CD8-positive, alpha-beta memory T cell (primary cell): ENCODE measurements around the gene NAP1L5. TPM values are rescaled to one million over a fixed set of nuclear protein-coding genes. Genes with fewer than 3 reads are reported as not detected.

ENCODE experiments used
- CTCF ChIA-PET: fragments of 350-600 bp; sonication (Branson Sonifier 250); formaldehyde crosslinking; loops from one replicate; lab custom pipeline; 2021; ENCODE audit warnings: antibody characterized with exemption; lab: Charles Lee
- POLR2A ChIA-PET: fragments of 350-600 bp; sonication (Branson Sonifier 250); formaldehyde crosslinking; loops from one replicate; lab custom pipeline; 2021; ENCODE audit warnings: antibody characterized with exemption; lab: Charles Lee
- DNase-seq, 5 donors: peaks; one replicate each; pipeline versions ENCODE4 v3.0.0 to v3.0.0-alpha.2; 2020 to 2022; ENCODE audit warnings: mixed read lengths in 1 of 5
- H3K27ac ChIP-seq: one replicate; pipeline ENCODE4 v1.7.0; 2013; ENCODE audit warnings: low read depth, mild to moderate bottlenecking, low read length, moderate library complexity
- H3K27me3 ChIP-seq: 2 replicates; pipeline ENCODE4 v1.7.0; 2013; ENCODE audit warnings: low read length, mild to moderate bottlenecking; ENCODE audit not compliant: insufficient read depth, poor library complexity, severe bottlenecking
- H3K36me3 ChIP-seq: 2 replicates; pipeline ENCODE4 v1.7.0; 2013; ENCODE audit warnings: mild to moderate bottlenecking, low read length, moderate library complexity; ENCODE audit not compliant: insufficient read depth
- H3K4me1 ChIP-seq: 2 replicates; pipeline ENCODE4 v1.7.0; 2013; ENCODE audit warnings: mild to moderate bottlenecking, low read length, moderate library complexity; ENCODE audit not compliant: insufficient read depth
- H3K4me3 ChIP-seq: 2 replicates; pipeline ENCODE4 v1.7.0; 2013; ENCODE audit warnings: mild to moderate bottlenecking, low read length
- H3K9me3 ChIP-seq: 2 replicates; pipeline ENCODE4 v1.7.0; 2013; ENCODE audit warnings: mild to moderate bottlenecking, low read length
- H3K27ac Mint-ChIP-seq, 8 donors: one replicate each; pipeline ENCODE4 v1.8.0; 2020 to 2021; ENCODE audit warnings: mixed read lengths in 8 of 8, mild to moderate bottlenecking in 6 of 8, inconsistent platforms in 3 of 8, moderate library complexity in 3 of 8
- H3K27me3 Mint-ChIP-seq, 2 donors: one replicate each; pipeline ENCODE4 v1.8.0; 2020 to 2021; ENCODE audit warnings: mixed read lengths in 2 of 2, mild to moderate bottlenecking in 1 of 2, moderate library complexity in 1 of 2
- H3K36me3 Mint-ChIP-seq, 3 donors: one replicate each; pipeline ENCODE4 v1.8.0; 2020 to 2021; ENCODE audit warnings: mixed read lengths in 3 of 3, inconsistent platforms in 1 of 3, mild to moderate bottlenecking in 1 of 3
- H3K4me1 Mint-ChIP-seq, 3 donors: one replicate each; pipeline ENCODE4 v1.8.0; 2020 to 2021; ENCODE audit warnings: mixed read lengths in 3 of 3, inconsistent platforms in 1 of 3, mild to moderate bottlenecking in 1 of 3
- H3K4me3 Mint-ChIP-seq, 7 donors: one replicate each; pipeline ENCODE4 v1.8.0; 2020 to 2021; ENCODE audit warnings: mixed read lengths in 7 of 7, mild to moderate bottlenecking in 6 of 7, moderate library complexity in 4 of 7, inconsistent platforms in 2 of 7
- H3K9me3 Mint-ChIP-seq, 5 donors: one replicate each; pipeline ENCODE4 v1.8.0; 2020 to 2022; ENCODE audit warnings: mixed read lengths in 5 of 5, mild to moderate bottlenecking in 3 of 5, moderate library complexity in 2 of 5, inconsistent platforms in 1 of 5
- polyA plus RNA-seq: library from polyadenylated mRNA; unstranded; fragments of 300-500 nt; fragmentation: Illumina TruSeq; gene quantifications from one replicate; pipeline ENCODE4 v1.2.3, GENCODE V29; 2021
- total RNA-seq, 2 experiments: library from RNA; stranded (reverse); gene quantifications; one replicate each; pipeline ENCODE4 v1.2.3, GENCODE V29; 2021

Gene NAP1L5
- total and polyA plus RNA-seq, 3 experiments from 2014 or later: 2.5 to 4.8 (median 4.4) TPM

DNA sequence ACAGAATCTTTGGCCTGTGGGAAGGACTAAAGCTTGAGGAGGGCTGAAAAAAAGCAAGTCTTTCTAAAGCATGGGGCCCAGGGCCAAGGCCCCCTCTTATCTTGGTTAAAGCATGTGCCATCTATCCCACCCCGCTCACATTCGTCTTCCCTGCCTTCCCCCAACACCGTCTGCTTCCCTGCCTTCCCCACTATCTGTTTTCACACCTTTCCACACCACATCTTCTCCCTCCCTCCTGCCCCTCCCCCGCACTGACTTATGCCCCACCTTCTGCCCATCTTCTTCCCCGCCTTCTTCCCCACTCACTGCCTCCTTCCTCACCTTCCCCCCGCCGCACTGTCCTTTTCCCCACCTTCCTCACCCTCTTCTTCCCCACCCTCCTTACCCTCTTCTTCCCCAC, 890 bp upstream of the NAP1L5 start:
- ChIA-PET CTCF (no interaction called here), POLR2A (interaction anchor here (1.3 kb wide), 1 partner anchor 106 kb away, joined by 7 read pairs; the partner anchor contains the start of gene HERC3)
- Histone ChIP-seq H3K36me3 (peaks cover 7% of the 10 kb centered on the region), H3K27me3 (no peaks in the 10 kb centered on the region), H3K27ac (no peak overlapping the region), H3K9me3 (no peaks in the 10 kb centered on the region), H3K4me1 (peaks cover 14% of the 10 kb centered on the region), H3K4me3 (no peak overlapping the region)
- peak overlapping the region in 3 of 7 donors; percentile 32 to 92 (median 86) for H3K4me3 Mint-ChIP-seq
- H3K27ac Mint-ChIP-seq: peak overlapping the region in 6 of 8 donors; percentile 33 to 96 (median 94)
- H3K9me3 Mint-ChIP-seq: no peaks in the 10 kb centered on the region
- peaks cover 8 to 22% (median 17%) of the 10 kb centered on the region in 3 donors for H3K4me1 Mint-ChIP-seq
- H3K27me3 Mint-ChIP-seq: no peaks in the 10 kb centered on the region
- DNase-seq: no peak
- peaks cover 0 to 56% (median 13%) of the 10 kb centered on the region in 3 donors for H3K36me3 Mint-ChIP-seq

DNA sequence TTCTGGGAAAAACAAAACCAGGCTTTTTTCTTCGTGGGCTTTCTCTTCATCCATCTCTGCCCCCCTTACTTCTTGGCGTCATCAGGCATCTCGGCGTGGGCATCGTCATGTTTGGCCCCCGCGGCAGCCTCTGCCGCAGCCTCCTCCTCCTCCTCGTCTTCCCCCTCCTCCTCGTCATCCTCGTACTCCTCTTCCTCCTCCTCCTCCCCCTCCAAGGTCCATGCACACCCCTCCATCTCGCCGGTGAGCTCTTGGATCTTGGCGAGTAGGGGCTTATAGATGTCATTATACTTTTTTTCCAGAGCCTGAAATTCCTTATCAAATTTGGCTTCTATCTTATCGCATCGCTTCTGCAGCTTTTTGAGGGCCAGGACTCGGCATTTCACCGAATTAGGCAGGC, 488 bp downstream of the NAP1L5 start:
- Mint-ChIP-seq H3K27me3 (no peaks in the 10 kb centered on the region), H3K36me3 (peaks cover 0 to 46% (median 7%) of the 10 kb centered on the region in 3 donors), H3K4me1 (peaks cover 8 to 25% (median 17%) of the 10 kb centered on the region in 3 donors), H3K9me3 (no peaks in the 10 kb centered on the region), H3K27ac (peak overlapping the region; percentile 37 to 98 (median 94)), H3K4me3 (peak overlapping the region; percentile 83 to 94 (median 88))
- Histone ChIP-seq H3K36me3 (peaks cover 7% of the 10 kb centered on the region), H3K9me3 (no peaks in the 10 kb centered on the region), H3K4me3 (peak overlapping the region; percentile 80), H3K4me1 (peaks cover 14% of the 10 kb centered on the region), H3K27ac (peak overlapping the region; percentile 66), H3K27me3 (no peaks in the 10 kb centered on the region)
- peak in 2 of 5 donors; percentile 24 to 54 for DNase-seq
- ChIA-PET CTCF (no interaction called here), POLR2A (interaction anchor here (1.3 kb wide), 1 partner anchor 105 kb away, joined by 7 read pairs; the partner anchor contains the start of gene HERC3)

DNA sequence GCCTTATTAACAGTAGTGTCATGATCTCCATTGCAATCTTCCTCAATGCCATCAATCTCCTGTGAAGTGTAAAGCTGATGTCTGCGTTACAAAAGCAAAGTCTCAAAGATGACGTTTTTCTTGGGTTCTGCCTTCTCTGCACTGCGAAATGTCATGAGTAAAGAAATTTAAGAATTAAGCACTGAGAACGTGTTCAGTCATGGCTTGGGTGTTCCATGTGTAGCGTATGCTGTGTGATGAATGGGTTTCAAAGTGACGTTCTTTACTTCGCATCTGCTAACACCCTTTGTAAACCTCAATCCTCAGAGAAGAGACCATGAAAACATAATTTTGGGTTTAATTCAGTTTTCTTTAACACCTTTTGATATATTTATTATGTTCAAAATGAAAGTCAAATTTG, 999 bp downstream of the NAP1L5 start:
- H3K27ac Mint-ChIP-seq: peak overlapping the region in 6 of 8 donors; percentile 34 to 96 (median 94)
- Histone ChIP-seq H3K4me1 (peaks cover 14% of the 10 kb centered on the region), H3K4me3 (peak overlapping the region; percentile 80), H3K27me3 (no peaks in the 10 kb centered on the region), H3K36me3 (peaks cover 7% of the 10 kb centered on the region), H3K9me3 (no peaks in the 10 kb centered on the region), H3K27ac (no peak overlapping the region)
- peaks cover 0 to 45% (median 7%) of the 10 kb centered on the region in 3 donors for H3K36me3 Mint-ChIP-seq
- H3K4me3 Mint-ChIP-seq: peak overlapping the region; percentile 83 to 94 (median 88)
- no peaks in the 10 kb centered on the region for H3K27me3 Mint-ChIP-seq
- ChIA-PET CTCF (interaction anchor here (1.1 to 1.2 kb wide), 2 partner anchors 9 to 157 kb away, joined by 3 read pairs; no protein-coding TSS in a partner anchor), POLR2A (no interaction called here)
- peak in 1 of 5 donors; percentile 8 for DNase-seq
- H3K4me1 Mint-ChIP-seq: peaks cover 8 to 25% (median 17%) of the 10 kb centered on the region in 3 donors
- H3K9me3 Mint-ChIP-seq: no peaks in the 10 kb centered on the region

DNA sequence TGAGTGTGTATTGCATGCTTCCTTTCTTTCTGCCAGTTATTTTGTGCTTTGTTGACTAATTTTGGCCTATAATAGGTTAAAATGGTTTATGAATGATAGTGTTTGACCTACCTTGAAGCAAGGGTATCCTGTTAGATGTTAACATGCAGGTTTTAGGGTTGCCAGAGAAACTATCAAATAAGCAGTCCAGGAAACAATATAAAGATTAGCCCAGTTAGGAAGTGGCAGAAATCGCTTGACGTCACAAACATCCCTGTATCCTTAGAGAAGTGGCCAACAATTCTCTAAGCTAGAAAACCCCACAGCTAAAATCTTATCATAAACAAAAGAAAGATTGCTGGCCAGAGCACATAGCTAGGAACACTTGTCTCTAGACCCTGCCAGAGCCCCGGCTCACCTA, 3.8 kb downstream of the NAP1L5 start:
- no peak for DNase-seq
- Histone ChIP-seq H3K27ac (no peak overlapping the region), H3K36me3 (peaks cover 18% of the 10 kb centered on the region), H3K4me1 (peaks cover 14% of the 10 kb centered on the region), H3K9me3 (no peaks in the 10 kb centered on the region), H3K27me3 (no peaks in the 10 kb centered on the region), H3K4me3 (no peak overlapping the region)
- Mint-ChIP-seq H3K27me3 (no peaks in the 10 kb centered on the region), H3K4me1 (peaks cover 10 to 21% (median 17%) of the 10 kb centered on the region in 3 donors), H3K9me3 (no peaks in the 10 kb centered on the region), H3K36me3 (peaks cover 5 to 54% (median 12%) of the 10 kb centered on the region in 3 donors), H3K4me3 (no peak overlapping the region), H3K27ac (peak overlapping the region in 3 of 8 donors; percentile 2 to 91 (median 17))
- CTCF ChIA-PET: no interaction called here
- POLR2A ChIA-PET: no interaction called here

DNA sequence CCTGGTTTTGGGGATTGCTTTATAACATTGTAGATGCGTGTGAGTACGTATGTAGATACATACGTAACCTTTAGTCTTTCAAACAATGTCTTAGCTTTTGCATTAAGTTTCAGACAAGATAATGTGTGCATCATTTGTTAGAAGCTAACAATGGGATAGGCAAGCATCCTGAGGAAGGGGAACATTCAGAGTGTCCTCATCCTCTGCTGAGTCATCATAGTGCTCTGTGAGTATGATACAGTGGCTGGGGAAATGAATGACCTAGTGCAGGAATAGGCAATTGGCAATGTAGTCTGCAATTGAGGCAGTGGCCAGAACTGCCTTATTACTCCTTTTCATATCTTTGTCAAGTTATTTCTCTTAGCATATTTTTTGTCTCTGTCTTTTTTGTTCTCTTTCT, 7.3 kb downstream of the NAP1L5 start:
- Mint-ChIP-seq H3K27me3 (no peaks in the 10 kb centered on the region), H3K36me3 (peaks cover 28 to 61% (median 30%) of the 10 kb centered on the region in 3 donors), H3K4me1 (peaks cover 0 to 2% (median 2%) of the 10 kb centered on the region in 3 donors), H3K9me3 (no peaks in the 10 kb centered on the region), H3K27ac (peak overlapping the region in 3 of 8 donors; percentile 53 to 56 (median 54)), H3K4me3 (no peak overlapping the region)
- ChIA-PET POLR2A (no interaction called here), CTCF (no interaction called here)
- no peaks in the 10 kb centered on the region for H3K4me1 ChIP-seq
- H3K27me3 ChIP-seq: no peaks in the 10 kb centered on the region
- no peak overlapping the region for H3K4me3 ChIP-seq
- H3K27ac ChIP-seq: no peak overlapping the region
- DNase-seq: no peak
- H3K36me3 ChIP-seq: peaks cover 24% of the 10 kb centered on the region
- H3K9me3 ChIP-seq: no peaks in the 10 kb centered on the region

DNA sequence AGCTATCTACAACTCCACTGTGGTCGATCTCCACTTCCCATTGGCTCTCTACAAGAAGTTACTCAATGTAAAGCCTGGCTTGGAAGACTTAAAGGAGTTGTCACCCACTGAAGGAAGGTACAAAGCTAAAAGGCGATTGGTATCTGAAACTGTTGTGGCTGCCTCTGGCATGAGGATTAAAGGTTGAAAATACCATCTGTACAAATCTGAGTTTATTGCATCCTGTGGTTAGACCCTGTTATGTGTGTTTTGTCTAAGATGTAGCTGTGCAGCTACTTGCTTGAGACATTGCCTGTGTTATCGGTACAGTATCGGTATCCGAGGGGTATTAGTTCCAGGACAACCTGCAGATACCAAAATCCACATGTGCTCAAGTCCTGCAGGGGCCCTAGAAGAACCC, 16.4 kb downstream of the NAP1L5 start:
- no peaks in the 10 kb centered on the region for H3K9me3 ChIP-seq
- Mint-ChIP-seq H3K4me3 (no peak overlapping the region), H3K27me3 (no peaks in the 10 kb centered on the region), H3K36me3 (peaks cover 36 to 91% (median 50%) of the 10 kb centered on the region in 3 donors), H3K4me1 (no peaks in the 10 kb centered on the region), H3K9me3 (no peaks in the 10 kb centered on the region), H3K27ac (no peak overlapping the region)
- ChIA-PET POLR2A (no interaction called here), CTCF (no interaction called here)
- H3K4me1 ChIP-seq: no peaks in the 10 kb centered on the region
- no peaks in the 10 kb centered on the region for H3K27me3 ChIP-seq
- H3K27ac ChIP-seq: no peak overlapping the region
- no peak overlapping the region for H3K4me3 ChIP-seq
- no peak for DNase-seq
- peaks cover 50% of the 10 kb centered on the region for H3K36me3 ChIP-seq

DNA sequence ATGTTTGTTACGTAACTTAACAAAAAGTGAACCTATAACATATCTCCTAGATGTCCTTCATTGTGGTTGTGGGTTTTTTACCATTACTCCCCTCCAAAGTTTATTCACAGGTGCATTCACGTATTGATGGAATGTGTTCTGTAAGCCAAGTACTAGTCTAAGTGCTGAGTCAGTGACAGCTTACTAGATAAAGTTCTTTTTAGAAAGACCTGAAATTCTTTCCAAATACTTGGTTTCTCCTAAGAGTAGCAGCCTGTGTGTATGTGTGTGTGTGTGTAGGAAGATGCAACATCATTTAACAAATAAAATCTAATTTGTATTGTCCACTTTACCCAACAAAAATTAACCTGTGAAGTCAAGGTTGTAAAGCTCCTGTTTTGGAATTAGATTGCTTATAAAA, 22.1 kb downstream of the NAP1L5 start:
- H3K9me3 ChIP-seq: no peaks in the 10 kb centered on the region
- Mint-ChIP-seq H3K36me3 (peaks cover 21 to 82% (median 29%) of the 10 kb centered on the region in 3 donors), H3K4me3 (no peak overlapping the region), H3K9me3 (no peaks in the 10 kb centered on the region), H3K27me3 (no peaks in the 10 kb centered on the region), H3K27ac (peak overlapping the region in 1 of 8 donors; percentile 8), H3K4me1 (peaks cover 0 to 4% (median 0%) of the 10 kb centered on the region in 3 donors)
- H3K36me3 ChIP-seq: peaks cover 35% of the 10 kb centered on the region
- no peak for DNase-seq
- no peak overlapping the region for H3K4me3 ChIP-seq
- ChIA-PET POLR2A (no interaction called here), CTCF (interaction anchor here (1.4 kb wide), 1 partner anchor 13 kb away, joined by 5 read pairs; no protein-coding TSS in a partner anchor)
- H3K4me1 ChIP-seq: no peaks in the 10 kb centered on the region
- no peaks in the 10 kb centered on the region for H3K27me3 ChIP-seq
- H3K27ac ChIP-seq: no peak overlapping the region

DNA sequence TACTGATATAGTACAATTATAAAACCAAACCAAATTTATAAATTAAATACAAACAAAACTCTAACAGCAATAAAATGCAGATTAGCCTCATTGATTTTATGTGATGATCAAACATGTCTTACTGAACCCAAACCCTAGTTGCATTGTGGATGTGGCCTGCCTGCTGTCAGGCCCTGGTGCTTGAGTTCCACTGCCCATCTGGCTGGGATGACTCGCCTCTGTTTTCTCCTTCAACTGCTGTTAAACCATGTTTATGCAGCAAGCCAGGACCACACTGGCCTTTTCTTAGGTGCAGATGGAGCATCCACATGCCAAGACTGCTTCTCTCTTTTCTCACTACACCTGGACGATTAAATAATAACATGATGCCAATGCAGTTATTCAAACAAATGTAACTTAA, 22.6 kb downstream of the NAP1L5 start:
- ChIA-PET POLR2A (no interaction called here), CTCF (no interaction called here)
- no peak for DNase-seq
- no peak overlapping the region for H3K27ac ChIP-seq
- H3K27me3 ChIP-seq: no peaks in the 10 kb centered on the region
- Mint-ChIP-seq H3K27ac (peak overlapping the region in 1 of 8 donors; percentile 56), H3K36me3 (peaks cover 16 to 82% (median 24%) of the 10 kb centered on the region in 3 donors), H3K9me3 (no peaks in the 10 kb centered on the region), H3K4me1 (peaks cover 0 to 4% (median 0%) of the 10 kb centered on the region in 3 donors), H3K27me3 (no peaks in the 10 kb centered on the region), H3K4me3 (no peak overlapping the region)
- no peaks in the 10 kb centered on the region for H3K4me1 ChIP-seq
- H3K36me3 ChIP-seq: peaks cover 34% of the 10 kb centered on the region
- no peaks in the 10 kb centered on the region for H3K9me3 ChIP-seq
- no peak overlapping the region for H3K4me3 ChIP-seq
